Esophagus mucosa (tissue), 1 donor: ENCODE results near the gene SATB1. TPM values are rescaled to one million over a fixed set of nuclear protein-coding genes. Genes with fewer than 3 reads are reported as not detected.

Experiments
- ATAC-seq: fragments of 200-7000 bp; cut with Tn5 transposase; one replicate; pipeline ENCODE4 v1.9.1; 2020
- total RNA-seq: library from RNA; stranded (reverse); gene quantifications from one replicate; pipeline ENCODE4 v1.2.4, GENCODE V29; 2023
- donor health status: DM: yes; HTN: yes; CAD: no.

Gene SATB1
- total RNA-seq, 1 donor from 2014 or later, result 7.9 TPM

DNA sequence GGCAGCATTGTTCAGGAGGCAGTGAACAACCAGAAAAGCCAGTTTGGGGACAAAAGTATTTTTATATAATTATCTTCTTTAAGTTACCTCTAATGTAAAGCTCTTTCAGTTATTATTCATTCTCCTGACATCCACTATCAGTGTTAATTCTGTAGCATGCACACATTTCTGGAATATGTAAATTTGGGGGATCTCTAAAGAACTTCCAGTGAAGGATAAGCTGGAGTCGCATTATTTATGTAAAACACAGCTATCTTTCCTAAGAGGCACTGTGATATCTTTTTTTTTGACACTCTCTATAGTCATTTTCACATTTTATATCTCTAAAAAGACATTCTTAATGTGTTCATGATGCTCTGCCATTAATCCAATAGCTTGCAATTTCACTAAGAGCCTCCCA lies 26.7 kb downstream of the SATB1 start:
- no peak for ATAC-seq

DNA sequence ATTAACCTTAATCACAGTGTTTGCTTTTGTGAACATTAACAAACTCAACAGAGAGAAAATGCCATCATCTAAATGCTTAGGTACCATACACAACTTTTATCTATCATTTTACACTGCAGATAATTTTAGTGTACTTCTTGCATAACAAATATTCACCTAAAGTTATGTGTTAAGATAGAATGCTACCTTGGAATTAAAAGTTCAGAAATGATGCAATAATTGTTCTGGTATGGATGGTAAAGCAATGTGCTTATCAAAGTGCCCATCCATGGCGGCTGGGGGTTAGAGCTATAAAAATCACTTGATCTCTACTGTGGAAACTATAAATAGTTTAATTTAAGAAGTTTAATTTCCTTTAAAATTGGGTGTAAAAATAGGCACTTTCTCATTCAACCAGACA lies 28.7 kb downstream of the SATB1 start:
- ATAC-seq, result no peak

DNA sequence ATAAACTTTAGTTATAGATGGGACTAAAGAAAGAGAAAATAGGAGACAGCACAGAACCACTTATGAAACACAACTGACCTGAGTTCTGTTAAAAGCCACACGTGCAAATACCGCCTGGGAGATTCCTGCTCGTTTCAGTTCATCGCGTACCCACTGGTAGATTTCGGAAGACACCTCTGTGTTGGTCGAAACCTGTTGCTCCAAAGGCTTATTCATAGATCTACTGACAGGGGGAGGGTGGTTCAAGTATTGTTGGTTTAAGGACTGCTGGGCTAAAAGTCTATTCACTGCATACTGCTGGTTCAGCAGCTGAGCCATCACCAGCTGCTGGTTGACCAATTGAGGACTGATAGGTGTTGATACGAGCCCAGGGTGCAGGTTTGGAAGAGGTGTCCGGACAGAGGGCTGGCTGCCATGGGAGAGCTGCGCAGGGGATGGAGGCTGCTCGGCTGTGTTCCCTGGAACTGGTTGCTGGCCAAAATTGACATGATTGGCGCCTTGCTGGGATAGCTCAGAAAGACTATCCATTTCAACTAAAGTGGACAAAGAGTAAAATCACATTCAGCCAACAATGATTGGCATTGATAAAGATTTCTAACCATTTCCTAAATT lies 30.6 kb downstream of the SATB1 start:
- ATAC-seq, result no peak

DNA sequence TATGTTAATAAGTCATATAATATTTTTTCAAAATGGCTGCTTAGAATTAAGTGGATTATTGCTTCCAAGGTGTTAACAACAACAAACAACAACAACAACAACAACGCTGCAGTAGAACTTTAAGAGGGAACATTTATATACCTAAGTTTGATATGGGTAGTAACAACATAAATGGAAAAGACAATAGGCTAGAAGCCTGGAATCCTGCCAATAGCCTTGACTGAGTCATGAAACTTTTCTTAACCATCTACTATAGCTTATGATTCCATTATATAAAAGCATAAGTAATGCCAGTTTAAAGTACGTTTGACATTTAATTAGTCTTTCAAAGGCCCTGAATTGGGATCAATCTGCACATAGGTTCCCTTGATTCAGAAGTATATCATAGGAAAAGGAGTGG lies 31.2 kb downstream of the SATB1 start:
- ATAC-seq, result no peak

DNA sequence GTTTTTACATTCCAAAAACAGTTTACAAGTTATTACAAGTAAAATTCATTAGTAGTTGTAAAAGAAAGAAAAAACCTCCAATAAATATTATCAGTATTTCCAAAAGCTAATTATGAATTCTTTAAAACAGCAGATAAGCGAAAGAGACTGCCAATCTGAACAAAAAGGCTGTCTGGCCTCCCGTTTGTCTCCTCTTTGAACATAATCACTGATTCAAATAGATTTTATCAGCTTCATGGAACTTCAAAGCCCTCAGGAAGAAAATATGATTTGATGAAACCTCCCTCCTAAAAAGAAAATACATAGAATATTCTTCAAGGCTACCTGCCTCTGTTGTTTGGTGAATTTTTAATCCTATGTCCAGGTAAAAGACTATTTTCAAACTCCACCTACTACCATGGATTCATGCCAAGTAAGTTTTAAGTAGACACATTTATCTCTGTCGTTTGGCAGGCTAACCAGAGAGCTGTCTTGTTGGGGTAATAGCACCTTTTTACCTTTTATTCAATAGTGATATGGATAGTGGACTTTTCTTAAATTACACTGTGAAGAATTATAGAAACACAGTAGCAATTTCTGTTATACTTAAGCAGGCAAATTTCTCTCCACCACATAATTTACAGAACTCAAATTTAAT lies 35.0 kb downstream of the SATB1 start:
- no peak for ATAC-seq

DNA sequence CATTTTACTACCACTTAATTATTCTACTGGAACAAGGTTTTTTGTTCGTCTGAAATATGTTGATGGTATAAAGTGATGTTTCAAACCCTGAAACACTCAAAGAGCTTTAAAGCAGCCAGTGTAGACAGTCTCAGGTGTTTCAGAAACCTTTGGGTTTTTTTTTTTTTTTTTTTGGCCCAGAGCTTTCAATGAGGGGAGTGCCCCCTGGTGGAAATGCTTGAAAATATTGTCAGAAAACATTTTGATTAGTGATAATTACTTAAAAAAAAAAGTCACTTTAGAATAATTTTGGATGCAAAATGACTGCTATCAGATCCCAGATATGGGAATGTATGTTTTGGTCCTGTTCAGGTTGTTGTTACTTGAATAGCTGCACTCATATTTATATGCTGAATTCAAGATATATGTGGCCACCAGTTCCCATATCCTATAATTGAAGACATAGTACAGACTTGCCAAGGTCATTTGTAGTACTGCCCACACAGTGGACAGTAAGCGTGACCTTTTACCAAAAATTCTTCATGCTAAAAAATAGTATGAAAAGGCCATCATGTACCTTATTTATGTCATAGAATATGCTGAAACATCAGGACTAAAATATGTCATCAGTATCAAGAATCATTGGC lies 35.9 kb downstream of the SATB1 start:
- ATAC-seq, result no peak

DNA sequence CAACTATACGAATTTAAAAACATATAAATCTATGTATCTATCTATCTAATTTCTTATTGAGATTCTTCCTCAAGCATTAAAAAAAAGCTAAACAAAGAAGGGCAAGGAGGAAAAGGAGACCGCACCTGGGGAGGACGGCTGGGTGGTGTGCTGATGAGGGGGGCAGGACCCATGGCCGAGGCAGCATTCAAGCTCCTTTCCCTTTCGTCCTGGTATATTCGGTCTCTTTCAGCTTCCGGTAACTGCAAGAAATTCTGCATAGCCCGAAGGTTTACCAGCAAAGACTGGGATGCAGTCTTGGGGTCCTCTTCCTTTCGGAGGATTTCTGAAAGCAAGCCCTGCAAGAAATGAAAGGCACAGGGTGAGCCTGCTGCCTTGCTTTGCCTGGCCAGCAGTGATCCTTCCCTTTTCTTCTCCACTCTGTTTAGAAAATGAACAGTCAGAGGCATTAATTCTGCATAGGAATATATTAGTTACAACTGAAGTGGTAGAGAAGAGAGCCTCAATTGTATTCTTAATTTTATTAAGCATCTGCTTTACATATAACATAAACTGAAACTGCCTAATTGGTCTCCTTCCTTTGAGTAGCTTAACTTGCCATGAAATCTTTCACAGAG lies 38.8 kb downstream of the SATB1 start:
- ATAC-seq, result no peak

DNA sequence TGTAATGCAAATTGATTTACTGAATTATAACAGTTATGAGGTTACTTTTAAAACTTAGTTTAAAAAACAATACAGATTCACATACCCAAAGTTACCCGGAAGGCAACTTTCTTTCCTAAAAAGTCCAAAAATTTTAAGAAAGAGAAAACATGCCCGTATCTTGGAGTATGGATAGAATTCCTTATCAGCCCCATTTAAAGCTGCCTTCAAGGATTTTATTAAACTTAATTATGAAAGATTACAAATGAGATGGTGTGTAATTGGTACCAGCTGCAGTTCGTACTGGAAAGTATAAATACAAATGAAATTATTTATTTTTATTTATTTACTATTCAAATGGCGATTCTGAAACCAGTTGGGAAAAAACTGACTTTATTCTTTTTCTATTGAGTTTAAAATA lies 39.4 kb downstream of the SATB1 start:
- no peak for ATAC-seq

DNA sequence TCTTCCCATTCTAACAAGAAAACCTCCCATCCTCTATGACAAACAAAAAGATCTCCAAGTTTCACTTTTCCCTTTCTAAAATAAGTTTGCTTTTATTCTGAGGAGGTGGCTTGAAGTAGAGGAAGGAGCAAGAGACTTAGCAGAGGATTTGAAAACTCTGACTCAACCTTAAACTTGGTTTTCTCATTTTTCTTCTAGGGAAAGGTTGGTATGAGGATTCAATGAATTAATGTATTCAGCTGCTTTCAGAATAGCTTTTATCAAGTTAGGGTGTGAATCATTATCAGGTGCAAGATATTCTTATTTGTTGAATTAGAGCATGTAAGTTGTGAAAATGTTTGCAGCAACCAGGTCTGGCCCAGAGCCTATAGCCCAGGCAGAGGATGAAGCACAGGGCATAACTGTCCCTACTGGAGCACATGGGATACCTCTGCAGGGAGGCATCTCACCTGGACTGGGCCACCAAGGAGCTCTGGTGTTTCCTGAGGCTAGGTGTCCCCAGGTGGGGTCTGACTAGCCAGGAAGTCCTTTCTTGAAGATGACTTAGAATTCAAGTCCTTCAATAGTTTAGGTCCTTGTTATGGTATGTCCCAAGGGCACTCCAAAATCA lies 42.3 kb downstream of the SATB1 start:
- ATAC-seq, result no peak

DNA sequence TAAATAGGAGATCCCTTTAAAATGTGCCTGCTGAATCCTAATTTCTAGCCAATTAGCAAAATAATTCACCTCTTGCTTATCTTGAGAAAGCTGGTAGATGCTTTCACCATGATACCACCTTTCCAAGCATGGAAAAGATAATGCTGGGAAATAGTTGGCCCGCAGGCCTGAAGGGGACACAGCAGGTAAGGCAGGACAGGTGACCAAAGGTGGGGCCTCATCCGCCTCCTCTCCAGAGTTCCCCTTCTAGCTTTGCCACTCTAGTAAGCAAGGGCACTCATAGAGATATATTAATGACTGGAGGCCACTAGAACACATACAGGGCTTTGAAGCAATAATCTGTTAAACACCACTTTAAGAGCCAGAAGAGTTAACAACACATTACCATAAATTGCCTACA lies 45.5 kb downstream of the SATB1 start:
- ATAC-seq, result no peak

DNA sequence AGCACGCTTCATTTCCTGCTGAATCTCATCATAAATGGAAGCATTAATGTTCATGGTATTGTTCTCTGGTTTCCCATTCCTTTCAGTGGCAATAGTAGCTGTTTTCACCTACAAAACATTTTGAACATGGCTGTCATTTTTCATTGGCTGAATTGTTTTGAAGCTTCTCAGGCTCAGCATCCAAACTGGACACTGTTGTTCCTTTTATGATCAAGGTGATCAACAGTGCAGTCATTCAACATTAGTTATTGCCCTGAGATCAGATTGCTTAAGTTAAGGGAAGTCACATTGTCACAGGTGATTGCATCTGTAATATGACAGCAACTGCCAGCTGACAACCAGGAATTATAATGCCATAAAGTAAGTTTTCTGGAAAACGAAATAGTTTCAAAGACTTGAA lies 46.9 kb downstream of the SATB1 start:
- no peak for ATAC-seq

DNA sequence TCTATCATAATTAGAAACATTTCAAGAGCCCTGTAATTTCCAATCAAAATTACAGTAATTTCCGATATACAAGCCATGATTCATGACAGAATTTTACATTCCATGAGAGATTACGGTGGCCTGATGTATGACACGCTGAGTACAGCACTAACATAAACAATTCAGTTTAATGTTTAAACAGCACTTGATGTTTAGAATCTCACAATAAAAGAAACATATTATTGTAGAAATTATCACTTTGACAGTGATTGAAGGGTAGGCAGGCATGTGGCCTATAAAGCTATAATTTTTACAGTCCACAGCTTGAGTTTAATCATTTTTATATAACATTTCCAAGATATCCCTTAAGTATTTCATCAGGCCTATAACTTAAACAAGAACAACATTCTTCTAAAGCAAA lies 48.5 kb downstream of the SATB1 start:
- no peak for ATAC-seq

DNA sequence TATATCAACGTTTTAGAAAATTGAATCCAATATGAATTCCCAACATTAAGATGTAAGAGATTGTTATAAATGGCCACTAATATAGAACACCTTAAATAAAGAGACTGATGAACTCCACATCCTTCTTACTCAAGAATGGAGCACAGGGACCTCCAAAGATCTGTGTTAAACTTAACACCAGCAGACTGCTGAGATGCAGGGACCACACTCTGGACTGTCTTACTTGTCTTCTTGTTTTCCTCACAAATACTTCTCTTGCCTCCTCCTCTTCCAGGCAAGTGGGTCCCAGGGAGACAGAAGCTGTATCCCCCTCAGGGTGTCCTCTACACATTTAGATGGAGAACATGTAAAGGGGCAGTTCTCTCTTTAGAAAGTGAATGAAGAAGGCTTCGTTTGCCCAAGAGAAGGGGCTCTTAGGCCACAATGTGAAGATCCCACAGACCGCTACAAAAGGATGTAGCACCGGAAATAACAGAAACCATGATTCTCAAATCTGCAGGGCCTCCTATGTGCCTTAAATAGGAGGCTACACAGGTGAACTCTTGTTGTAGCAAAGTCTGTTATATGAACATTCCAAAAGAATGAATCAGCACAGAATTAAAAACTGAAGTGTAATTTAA lies 52.2 kb downstream of the SATB1 start:
- no peak for ATAC-seq

DNA sequence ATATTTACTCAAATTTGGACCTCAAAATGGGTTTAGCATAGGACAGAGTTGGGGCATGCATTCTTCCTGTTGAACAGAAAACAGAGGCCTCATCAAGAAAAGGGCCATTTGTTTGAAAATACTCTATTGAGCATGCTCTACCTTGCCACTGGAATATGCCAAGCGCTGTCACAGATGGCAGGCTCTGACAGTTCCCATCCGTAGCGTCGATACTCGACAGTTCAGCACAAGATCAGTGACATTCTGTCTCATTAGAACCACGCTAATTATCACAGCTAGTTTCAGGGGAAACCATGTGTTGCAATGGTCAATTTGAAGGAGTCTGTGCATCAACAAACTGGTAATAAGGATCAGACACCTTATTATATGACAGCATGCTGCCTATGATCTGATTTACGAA lies 54.5 kb downstream of the SATB1 start:
- ATAC-seq, result no peak

DNA sequence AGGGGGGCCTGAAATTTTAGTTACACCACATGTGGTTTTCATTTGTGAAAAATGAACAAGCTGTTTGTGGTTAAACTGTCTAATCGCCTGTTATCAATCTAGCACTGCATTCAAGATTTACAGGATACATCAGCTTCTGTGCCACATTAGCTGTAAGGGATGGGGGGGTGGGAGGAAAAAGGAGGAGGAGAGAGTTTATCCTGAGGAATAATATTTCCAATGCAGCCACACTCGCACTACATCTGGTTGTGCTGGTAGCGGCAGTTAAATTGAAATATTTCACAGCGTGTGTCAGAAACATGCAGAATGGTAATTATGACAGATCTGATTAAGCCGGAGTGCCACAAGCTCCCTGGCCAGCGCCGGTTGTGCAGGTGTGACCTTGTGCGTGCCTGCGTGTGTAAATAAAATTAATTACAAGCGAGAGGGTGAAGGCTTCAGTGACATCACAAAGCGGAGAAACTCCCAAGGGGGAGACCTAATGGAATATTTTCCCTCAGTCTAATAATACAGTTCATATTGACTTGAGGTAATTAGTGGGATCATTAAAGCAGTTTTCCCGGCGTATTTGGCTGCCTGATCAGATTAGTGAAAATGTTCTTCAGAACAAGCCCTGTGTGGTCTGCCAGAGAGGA lies 55.5 kb downstream of the SATB1 start:
- ATAC-seq, result no peak

DNA sequence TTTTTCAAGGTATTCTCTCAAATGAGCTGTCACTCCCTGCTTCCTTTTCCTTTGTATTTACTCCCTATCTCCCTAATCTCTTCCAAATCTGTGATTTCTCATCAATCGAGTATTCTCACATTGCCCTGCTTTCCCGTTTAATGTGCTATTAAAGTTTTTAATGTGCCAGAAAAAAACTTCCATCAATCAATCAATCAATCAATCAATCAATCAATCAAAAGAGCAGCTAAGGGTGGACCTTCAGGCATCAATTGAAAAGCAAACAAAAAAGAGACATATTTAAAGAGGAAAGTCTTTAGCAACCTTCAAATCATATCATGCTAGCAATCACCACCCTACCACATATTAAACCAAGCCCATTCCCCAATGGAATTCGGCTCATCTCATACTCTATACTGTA lies 58.9 kb downstream of the SATB1 start:
- ATAC-seq, result no peak

DNA sequence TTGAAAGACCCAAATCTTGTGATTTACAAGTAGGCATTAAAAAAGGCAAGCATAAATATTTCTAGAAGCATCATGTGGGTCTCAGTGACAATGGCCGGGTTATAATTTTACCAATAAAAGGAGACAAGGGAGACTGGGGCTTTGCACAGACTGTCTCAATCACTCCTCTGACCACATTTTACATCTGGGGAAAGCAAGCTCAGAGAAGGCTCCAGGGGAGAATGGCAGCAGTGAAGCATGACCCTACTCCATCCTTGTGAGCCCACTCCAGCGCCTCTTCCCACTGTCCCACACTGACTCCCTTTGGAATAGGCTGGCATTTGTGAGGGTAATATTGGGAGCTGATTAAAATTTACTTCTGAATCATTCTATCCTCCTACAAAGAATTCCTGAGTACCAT lies 61.8 kb downstream of the SATB1 start:
- no peak for ATAC-seq

DNA sequence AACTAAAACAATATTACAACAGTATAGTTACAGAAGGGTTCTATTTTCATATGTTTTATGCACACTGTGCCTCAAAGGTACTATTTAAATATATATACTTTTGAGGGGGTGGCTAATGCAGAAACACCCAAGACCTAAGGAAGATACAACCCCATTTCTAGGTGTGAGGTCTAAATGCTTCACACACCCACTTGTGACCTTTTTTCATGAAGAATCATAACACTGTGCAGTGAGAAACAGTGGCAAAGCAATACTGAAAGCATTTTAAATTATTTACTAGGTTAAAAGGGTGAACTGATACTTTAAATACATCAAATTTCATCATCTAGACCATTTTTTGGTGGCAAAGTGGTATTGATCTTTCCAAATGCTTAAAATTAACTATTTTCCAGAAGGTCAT lies 67.4 kb downstream of the SATB1 start:
- ATAC-seq, result no peak

DNA sequence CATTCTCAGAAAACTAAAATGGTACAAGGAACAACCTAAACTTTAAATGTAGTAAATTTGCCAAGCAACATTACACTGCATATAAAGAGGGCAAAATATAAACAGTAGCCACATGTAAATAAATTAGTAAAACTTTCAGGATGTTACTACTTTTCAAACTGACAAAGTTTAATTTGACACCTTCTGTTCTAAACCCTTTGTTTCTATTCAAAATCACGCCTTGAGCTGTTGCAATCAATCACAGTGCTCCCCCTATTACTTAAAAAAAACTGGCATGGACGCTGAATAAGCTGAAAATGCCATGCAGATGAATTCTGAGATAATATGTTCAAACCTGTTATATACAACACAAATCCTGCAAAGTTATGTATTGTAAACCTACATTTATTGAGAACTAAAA lies 69.3 kb downstream of the SATB1 start:
- no peak for ATAC-seq

DNA sequence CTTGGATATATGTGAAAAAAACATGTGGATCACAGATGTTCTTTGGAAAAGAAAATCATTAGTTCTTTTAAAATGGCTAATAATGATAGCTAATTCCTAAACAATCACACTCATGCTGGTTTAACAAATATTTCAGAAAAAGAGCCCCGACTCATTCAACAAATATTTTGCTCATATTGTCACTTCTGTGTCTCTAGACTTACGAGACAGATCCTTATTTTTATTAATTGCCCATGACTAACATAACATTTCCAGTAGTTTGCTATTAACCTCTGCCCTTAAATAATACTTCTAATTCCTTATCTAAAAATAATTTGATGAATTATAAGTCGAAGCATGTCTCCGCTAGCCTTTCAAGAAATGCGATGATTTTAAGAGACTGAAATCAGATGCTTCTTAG lies 70.4 kb downstream of the SATB1 start:
- ATAC-seq, result no peak

DNA sequence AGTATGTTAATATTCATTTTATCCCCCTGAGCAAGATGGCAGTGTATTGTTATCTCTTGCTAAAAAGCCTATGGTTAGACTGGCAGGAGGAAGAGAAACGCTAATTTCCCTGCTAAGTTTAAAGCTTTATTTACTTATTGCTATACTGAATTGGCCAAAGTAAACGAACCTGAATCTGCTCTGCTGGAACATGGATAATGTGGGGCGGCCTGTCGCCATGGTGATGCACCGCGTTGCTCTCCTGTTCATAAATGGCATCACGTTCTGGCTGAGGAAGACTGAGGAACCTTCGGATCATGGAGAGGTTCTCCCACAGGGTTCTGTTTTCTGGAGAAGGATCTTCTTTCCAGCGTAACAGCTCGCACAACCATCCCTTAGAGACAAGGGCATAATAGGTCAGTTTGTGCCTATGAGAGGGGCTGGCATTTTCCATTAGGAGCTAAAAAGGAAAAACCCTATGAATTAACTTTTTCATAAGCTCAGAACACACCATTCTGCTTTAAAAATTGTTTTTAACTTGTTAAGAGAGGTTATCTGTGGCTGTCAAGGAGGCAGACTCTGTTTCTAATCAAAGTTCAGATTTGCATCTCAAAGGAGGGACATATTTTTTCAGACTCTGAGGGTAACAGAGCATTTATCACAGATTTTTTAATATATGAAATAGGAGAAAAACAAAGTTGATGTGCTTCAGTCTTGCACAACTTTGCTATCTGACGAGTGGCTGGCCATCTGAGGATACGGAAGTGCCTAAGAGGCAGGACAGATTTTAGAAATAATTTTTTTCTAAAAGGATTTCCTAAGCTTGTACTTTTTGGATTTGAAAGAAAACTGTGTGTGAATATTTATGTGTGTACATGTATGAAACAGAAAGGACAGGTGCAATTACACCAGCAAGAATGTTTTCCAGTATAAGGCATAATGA lies 73.1 kb downstream of the SATB1 start:
- ATAC-seq, result no peak
